Gastrocnemius medialis (tissue), 4 donors: Measurements from ENCODE around the gene NR3C2.

Source experiments
- CTCF ChIP-seq, 5 experiments: fragments of 450-650 bp in 3 of 5; fragments of 200-600 bp in 2 of 5; sonication (generic) in 2 of 5; IDR thresholded peaks in 4 of 5; conservative IDR thresholded peaks in 1 of 5; 1 replicate in 4 of 5; 2 replicates in 1 of 5; pipeline ENCODE4 v1.5.1; 2016 to 2019; ENCODE audit warnings: antibody characterized with exemption in 5 of 5, mild to moderate bottlenecking in 3 of 5, moderate library complexity in 3 of 5
- POLR2A ChIP-seq, 2 donors: fragments of 450-650 bp; IDR thresholded peaks; one replicate each; pipeline ENCODE4 v1.6.1; 2017; ENCODE audit warnings: antibody characterized with exemption in 2 of 2, mild to moderate bottlenecking in 2 of 2, moderate library complexity in 2 of 2

GRCh38 chr4:148078061-148078460, 364.2 kb downstream of the NR3C2 start:
- no peak for TF ChIP-seq CTCF (IDR thresholded peaks at IDR 0.05 in 4 of 5, conservative IDR thresholded peaks at IDR 0.05 in 1 of 5)
- TF ChIP-seq POLR2A (IDR thresholded peaks at IDR 0.05) = no peak
